NCI-H748 (cell line): ENCODE measurements around the gene MKLN1.
A peak's percentile ranks its signal among the peaks of the same experiment; 100 is the strongest.
"Not testable (repeated sequence)": the region's sequence is repeated elsewhere in the genome, so short reads cannot be mapped to it uniquely, and the experiment has no call there.

Source experiments
- DNase-seq: peaks from one replicate; lab custom pipeline; 2025; ENCODE audit not compliant: unreplicated experiment; lab: John Stamatoyannopoulos, UW

MKLN1 gene

GRCh38 chr7:131307627-131308026 is 20.0 kb upstream of the MKLN1 start:
- DNase-seq, result no peak

GRCh38 chr7:131312838-131313237 is 14.8 kb upstream of the MKLN1 start:
- no peak for DNase-seq

DNA sequence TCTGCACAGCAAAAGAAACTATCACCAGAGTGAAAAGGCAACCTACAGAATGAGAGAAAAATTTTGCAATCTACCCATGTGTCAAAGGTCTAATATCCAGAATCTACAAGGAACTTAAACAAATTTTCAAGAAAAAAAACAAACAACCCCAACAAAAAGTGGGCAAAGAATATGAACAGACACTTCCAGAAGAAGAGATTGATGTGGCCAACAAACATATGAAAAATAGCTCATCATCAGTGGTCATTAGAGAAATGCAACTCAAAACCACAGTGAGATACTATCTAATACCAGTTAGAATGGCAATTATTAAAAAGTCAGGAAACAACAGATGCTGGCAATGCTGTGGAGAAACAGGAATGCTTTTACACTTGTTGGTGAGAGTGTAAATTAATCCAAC is 7.1 kb upstream of the MKLN1 start:
- DNase-seq, result no peak

- no peak for DNase-seq
Observed at GRCh38 chr7:131321656-131322055, 6.0 kb upstream of the MKLN1 start.

DNA sequence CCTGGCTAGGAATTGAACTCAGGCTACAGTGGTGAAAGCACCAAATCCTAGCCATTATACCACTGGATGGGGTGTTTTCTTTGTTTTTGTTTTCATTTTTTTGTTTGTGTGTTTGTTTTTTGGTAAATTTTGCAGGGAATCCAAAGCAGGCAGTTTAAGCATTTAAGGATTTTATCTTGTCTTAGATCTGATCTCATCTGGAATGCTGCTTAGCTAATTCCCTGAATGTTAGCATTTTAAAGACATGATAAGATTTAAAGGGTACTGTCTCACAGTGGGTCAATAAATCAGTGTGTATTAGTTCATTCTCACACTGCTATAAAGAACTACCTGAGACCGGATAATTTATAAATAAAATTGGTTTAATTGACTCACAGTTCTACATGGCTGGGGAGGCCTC is 5.6 kb upstream of the MKLN1 start:
- DNase-seq, result no peak

DNA sequence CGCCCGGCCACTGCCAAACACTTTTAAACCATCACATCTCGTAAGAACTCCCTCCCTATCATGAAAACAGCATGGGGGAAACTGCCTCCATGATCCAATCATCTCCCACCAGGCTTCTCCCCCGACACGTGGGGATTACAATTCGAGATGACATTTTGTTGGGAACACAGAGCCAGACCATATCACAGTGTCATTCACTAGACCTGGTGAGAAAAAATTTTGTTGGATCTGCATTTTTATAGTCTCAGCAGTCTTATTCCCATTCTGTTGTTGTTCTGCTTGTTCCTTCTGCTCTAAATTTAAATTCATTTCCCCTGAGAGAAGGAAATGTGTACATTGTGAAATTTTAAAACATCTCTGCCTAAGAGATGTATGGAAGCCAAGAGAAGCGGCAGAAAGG is 4.8 kb upstream of the MKLN1 start:
- DNase-seq, result no peak

- DNase-seq, result no peak
Observed at GRCh38 chr7:131325179-131325840, 2.4 kb upstream of the MKLN1 start.

- DNase-seq, result no peak
Observed at GRCh38 chr7:131326576-131326975, 1.1 kb upstream of the MKLN1 start.

DNA sequence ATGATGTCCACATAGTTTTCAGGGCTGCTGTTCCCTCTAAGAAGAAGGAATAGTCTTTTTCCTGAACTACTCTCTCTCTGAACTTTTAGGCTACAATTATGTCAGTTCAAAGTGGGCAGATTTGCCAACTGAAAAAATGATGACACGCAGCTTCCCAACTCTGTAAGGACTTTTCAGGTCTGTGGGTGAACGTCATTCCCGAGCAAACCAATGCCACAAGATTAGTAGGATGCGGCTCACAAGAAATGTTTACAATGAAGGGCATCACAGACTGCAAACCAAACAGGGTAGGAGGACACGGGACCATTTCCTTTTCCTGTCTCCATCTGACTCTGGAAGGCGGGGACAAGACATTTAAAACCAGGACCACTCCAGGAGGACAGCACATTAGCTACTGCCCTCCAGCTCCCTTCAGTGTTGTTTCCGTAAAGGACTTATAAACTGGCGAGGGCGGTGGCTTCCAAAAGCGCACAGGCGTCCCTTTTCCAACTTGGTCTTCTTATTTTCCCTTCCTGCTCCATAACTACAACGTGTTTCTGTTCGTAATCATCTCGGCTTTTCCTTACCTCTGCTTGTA is 539 bp upstream of the MKLN1 start:
- DNase-seq, result peak; percentile 70

- DNase-seq, result peak; percentile 47
Observed at GRCh38 chr7:131328377-131329175, 900 bp downstream of the MKLN1 start.

DNA sequence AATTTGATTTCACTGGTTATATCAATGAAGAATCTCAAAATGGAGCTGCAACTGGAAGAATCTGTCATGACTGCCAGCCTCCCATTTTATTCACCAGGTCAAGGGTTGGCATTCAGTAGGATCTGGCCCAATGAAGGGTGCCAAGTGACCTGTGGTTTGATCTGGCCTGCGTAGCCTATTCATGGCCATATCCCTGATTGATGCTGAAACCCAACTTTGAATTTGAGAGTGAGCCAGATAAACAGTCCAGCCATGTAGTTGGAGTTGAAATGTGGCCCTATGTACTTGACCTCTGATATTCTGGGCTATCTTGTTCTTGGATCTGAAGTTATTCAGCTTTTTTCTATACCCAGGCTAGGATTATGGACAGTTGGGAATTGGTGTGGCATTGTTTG is 1.5 kb downstream of the MKLN1 start:
- DNase-seq, result no peak

GRCh38 chr7:131330299-131330698 is 2.6 kb downstream of the MKLN1 start:
- no peak for DNase-seq

- no peak for DNase-seq
Observed at GRCh38 chr7:131331806-131332205, 4.1 kb downstream of the MKLN1 start.

DNA sequence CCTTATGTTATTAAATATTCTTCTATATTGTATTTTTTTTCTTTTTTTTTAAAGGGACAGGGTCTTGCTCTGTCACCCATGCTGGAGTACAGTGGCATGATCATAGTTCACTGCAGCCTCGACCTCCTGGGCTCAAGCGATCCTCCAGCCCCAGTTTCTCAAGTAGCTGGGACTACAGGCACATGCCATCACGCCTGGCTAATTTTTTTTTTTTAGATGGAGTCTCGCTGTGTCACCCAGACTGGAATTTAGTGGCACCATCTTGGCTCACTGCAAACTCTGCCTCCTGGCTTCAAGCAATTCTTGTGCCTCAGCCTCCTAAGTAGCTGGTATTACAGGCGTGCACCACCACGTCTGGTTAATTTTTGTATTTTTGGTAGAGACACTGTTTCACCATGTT is 5.1 kb downstream of the MKLN1 start:
- not testable (repeated sequence) for DNase-seq

GRCh38 chr7:131335639-131336381 is 8.1 kb downstream of the MKLN1 start:
- no peak for DNase-seq

GRCh38 chr7:131336956-131337355 is 9.3 kb downstream of the MKLN1 start:
- no peak for DNase-seq

DNA sequence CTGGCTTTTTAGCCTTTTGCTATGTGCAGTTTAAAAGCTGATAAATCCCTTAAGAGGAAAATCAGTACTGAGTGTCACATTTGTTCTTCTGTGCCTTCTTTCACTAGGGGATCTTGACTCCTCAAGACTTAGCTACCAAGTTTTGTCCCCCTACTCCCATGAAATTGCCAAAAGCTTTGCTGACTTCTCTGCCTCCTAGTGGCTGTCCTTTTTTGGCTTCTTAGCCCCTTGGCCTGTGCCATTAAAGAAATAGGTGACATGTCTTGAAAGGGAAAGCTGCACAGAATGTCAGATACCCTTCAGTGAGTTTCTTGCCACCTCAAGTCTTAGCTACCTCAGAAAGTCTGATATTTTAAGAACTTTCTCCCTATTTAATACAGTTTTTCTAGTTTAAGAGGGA is 10.5 kb downstream of the MKLN1 start:
- DNase-seq, result no peak

DNA sequence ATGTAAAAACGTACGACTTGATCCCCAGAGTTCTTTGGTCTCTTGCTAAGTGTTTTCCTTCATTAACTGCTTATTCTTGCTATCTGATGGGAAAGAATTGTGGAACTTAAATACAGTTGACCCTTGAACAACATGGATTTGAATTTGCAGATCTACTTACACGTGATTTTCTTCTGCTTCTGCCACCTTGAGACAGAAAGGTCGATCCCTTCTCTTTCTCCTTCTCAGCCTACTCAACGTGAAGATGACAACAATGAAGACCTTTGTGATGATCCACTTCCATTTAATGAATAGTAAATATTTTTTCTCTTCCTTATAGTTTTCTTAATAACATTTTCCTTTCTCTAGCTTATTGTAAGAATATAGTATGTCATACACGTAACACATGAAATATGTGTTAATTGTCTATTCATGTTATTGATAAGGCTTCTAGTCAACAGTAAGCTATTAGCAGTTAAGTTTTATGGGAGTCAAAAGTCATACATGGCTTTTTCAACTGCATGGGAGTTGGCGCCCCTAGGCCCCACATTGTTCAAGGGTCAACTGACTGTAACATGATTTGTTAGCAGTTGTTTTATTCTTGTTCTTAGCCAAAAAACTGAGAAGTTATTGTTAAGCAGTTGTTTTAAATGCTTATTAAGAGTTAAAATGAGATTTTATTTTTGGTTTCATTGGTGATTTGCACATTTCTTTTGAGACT is 11.2 kb downstream of the MKLN1 start:
- no peak for DNase-seq

DNA sequence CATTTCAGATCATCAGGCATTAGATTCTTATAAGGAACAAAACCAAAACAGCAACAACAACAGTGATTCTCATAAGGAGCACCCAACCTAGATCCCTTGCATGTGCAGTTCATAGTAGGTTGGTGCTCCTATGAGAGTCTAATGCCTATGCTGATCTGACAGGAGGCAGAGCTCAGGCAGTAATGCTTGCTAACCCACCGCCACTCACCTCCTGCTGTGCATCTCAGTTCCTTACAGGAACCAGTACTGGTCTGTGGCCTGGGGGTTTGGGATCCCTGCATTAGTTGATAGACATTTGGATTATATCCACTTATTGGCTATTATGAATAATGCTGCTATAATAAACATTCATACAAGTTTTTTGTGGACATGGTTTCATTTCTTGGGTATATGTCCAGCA is 14.0 kb downstream of the MKLN1 start:
- DNase-seq, result no peak

- no peak for DNase-seq
Observed at GRCh38 chr7:131342864-131343442, 15.3 kb downstream of the MKLN1 start.
